Measurements from ENCODE around the gene GBA3.

The GBA3 gene

DNA sequence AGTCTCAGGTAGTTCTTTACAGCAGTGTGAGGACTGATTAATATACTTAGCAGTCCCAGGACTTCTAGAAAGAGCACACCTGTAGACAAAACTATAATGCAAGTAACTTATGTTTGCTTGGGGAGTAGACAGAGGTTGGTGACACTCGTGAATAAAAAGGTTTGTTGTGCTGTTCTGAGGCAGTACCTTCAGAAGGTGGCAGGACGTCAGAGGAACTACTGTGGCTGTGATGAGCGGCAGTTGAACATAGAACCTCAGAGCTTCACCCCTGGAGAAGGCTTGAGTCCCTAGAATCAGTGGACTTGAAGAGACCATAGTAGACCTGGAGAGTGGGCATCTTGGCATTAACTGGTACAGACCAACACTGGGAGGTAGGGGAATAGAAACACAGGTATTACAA, 3.3 kb upstream of the GBA3 start:
- in situ Hi-C loops (cut with MboI; ENCODE audit: low sequenced_read_pairs) = loop anchor here (25.0 kb wide), 2 partner anchors 277 to 902 kb away; no protein-coding TSS in a partner anchor

DNA sequence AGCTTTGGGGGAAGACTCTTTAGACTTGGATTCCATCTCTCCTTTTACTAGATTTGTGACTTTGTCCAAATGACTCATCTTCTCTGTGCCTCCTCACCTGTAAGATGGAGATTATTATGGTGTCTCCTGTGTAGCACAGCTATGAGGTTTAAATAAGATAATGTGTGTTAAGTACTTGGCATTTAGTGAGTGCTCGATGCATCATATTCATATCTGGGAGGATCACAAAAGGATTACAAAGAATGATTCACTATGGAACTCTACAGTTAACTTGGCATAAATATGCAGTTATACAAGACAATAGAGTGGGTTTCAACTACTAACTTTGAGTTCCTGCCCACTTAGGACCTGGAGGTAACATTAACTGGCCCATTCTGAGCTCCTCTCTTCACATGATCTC, 2.3 kb downstream of the GBA3 start:
- in situ Hi-C loops (cut with MboI; ENCODE audit: low sequenced_read_pairs) = loop anchor here (25.0 kb wide), 2 partner anchors 283 to 908 kb away; no protein-coding TSS in a partner anchor

DNA sequence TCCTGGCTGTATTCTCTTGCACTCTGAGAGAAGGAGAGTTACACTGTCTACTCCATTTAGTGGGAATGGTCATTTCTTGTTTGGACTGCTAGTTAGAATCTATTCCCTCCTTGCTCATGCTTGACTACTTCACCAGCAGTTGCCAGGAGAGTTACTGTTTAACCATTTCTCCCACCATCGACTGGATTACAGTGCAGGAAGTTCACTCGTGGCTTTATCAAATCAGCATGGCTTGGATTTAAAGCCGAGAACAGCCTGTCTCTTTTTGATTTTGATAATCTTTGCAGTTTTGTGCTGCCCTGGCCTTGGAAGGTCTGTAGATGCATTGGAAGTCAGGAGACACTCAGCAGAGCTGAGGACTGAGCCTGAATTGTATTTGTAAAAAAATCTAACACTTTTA, 3.2 kb downstream of the GBA3 start:
- in situ Hi-C loops (cut with MboI; ENCODE audit: low sequenced_read_pairs) = loop anchor here (25.0 kb wide), 2 partner anchors 284 to 909 kb away; no protein-coding TSS in a partner anchor

DNA sequence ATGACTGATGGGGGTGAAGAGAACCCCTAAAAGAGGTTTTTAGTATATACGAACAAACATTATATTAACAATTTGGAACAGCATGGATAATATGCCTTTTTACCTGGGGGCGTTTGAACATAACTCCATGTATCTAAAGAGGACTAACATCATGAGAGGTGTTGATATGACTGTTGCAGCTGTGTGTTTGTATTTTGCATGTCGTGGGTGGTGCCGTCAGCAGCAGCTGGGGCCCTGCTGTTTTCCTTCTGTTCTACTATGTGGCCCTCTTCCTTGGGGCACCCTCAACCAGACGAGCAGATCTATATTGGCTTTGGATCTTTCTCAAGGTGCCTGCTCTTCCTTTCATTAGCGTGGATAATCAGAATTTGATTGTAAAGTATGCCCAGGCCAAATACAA, 11.2 kb downstream of the GBA3 start:
- in situ Hi-C loops (cut with MboI; ENCODE audit: low sequenced_read_pairs) = no loop called here

DNA sequence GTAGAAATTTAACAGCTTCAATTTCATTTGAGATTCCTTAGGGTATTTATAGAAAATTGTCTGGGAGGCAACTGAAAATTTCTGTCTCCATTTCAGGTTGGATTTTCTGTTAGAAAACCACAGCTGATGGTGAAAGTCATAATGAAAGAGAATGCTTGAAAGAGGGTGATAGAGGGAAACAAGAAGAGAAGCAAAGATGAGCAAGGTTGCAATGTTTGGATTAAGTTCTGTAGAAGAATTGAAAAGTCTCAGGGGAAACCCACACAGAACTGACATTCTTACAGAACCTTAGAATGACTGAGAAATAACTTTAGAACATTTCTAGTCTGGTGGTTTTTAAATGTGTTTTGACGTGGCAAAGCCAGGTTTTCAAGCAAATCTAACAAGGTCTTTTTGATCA, 14.7 kb downstream of the GBA3 start:
- in situ Hi-C loops (cut with MboI; ENCODE audit: low sequenced_read_pairs) = no loop called here

DNA sequence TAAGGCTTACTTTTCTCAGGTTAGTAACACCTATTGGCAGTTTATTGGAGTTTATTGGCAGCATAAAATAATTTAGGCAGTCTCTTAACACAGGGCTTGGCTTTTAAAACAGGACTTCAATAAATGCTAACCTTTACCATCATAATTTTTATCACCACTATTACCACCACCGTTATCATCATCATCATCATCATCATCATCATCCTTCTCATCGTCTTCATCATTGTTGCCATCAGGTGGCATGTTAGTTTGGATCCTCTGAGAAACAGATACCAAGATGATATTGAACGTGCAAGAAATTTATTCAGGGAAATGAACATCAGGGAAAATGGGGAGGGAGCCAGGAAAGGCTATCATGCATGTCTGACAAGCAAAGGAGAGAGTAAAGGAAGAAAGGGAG, 16.2 kb downstream of the GBA3 start:
- in situ Hi-C loops (cut with MboI; ENCODE audit: low sequenced_read_pairs) = no loop called here

DNA sequence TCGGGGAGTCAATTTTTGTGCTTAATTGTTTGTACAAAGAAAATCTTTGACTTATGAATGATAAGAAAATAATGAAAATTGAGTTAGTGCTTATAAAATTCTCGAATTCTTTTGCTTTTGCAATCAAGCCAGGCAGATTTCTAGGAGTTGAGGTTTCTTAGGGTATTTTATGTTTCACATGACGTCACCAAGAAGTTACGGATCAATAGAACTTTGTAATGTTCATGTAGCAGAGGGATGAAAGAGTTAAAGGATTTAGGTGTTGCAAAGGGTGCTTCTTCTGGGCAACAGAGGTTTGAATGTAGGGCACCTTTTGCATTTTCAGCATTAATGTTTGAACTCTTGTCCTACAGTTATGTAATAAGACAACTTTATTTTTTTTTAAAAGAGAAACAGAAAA, 19.4 kb downstream of the GBA3 start:
- in situ Hi-C loops (cut with MboI; ENCODE audit: low sequenced_read_pairs) = no loop called here

DNA sequence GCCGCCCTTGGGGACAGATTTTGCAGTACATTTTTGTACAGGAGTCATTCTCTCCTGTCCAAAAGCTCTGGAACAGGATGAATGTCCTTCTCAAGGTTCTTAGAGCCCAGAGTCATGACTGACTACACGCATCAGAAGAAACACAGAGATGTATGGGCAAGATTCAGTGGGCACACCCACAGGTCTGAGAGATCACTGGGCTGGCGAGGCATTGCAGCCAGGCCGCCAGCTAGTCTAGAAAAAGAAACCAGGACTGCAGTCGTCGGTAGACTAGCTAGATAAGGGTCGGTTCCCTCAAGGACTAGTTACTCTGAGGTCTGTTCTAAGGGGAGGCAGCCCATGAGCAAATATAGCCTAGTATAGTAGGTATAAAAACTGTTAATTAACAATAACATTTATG, 19.8 kb downstream of the GBA3 start:
- in situ Hi-C loops (cut with MboI; ENCODE audit: low sequenced_read_pairs) = no loop called here

DNA sequence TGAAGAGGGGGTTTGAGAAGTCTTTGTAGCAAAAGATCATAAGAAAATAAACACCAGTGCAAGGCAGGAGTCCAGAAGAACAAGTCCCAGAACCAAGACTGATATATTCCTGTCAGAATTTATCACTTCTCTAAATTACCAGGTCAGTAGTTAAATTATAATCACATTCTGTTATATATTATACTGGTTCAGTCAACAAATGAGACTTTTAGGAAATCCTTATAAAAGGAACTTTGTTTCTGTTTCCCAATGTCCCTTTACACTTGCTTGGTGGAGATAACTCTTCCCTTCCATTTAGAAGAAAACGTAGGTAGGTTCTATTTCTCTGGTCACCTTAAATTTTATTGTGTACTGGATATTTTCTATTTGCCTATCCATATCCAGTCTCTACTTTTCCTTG, 21.1 kb downstream of the GBA3 start:
- in situ Hi-C loops (cut with MboI; ENCODE audit: low sequenced_read_pairs) = no loop called here

DNA sequence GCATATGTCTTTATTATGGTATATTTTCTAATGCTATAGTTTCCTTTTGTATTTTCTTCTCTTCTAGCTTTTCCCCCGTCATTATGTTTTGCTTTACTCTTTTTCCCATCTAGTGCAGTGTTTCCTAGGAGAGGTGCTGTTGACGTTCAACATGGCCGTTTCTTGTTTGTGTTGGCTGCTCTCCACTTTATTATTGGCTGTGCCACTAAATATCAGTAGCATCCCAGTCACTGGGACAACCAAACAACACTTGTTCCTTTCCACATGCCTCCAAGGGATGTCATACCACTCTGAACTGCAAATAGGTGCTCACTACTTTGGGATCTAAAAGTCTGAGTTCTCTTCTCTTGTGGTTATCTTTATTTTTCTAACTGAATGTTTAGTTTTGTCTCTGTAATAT, 26.5 kb downstream of the GBA3 start:
- in situ Hi-C loops (cut with MboI; ENCODE audit: low sequenced_read_pairs) = no loop called here

DNA sequence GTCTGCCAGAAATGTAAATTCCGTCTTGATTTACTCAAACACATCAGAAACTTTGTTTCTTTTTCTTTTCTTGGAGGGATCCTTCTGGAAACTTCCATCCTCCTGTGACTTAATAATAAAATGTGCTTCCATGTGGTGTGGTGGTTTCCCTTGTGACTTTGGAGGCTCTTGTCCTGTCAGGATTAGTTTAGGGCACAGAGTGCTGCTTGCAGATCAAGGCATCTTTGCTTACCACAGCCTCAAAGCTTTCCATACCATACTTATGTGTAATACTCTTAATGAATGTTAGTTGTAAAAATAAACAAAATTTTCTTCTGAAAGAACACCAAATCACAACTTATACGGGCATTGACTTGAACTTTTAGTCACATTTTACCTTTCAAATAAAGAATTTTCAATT, 27.4 kb downstream of the GBA3 start:
- in situ Hi-C loops (cut with MboI; ENCODE audit: low sequenced_read_pairs) = no loop called here

DNA sequence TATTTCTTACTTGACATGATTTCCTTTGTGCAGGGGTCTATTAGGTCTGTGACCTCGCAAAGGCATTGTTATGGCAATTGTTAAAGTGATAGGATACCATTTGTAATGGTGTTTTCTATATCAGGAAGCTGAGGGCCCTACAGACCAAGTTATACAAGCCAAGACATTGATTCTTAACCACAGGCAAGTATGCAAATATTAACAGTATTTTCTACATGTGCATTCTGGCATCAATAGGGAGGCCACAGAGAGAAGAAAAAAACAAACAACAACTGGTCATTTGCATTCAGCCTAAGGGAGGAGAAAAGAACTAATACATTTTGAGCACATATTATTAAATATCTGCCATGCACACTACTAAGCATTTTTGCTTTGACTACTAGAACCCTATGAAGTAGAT, 28.5 kb downstream of the GBA3 start:
- in situ Hi-C loops (cut with MboI; ENCODE audit: low sequenced_read_pairs) = no loop called here

DNA sequence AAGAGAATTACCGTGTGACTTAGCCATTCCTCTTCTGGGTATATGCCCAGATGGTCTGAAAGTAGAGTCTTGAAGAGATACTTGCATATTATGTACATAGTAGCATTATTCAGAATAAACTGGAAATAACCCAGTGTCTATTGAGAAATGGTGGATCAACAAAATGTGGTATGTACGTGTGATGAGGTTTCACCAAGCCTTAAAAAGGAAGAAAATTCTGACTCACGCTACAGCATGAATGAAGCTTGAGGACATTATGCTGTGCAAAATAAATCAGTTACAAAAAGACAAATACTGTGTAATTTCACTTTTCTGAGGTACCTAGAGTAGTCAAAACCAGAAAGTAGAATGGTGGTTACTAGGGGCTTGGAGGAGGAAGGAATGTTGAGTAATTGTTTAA, 37.3 kb downstream of the GBA3 start:
- in situ Hi-C loops (cut with MboI; ENCODE audit: low sequenced_read_pairs) = no loop called here

DNA sequence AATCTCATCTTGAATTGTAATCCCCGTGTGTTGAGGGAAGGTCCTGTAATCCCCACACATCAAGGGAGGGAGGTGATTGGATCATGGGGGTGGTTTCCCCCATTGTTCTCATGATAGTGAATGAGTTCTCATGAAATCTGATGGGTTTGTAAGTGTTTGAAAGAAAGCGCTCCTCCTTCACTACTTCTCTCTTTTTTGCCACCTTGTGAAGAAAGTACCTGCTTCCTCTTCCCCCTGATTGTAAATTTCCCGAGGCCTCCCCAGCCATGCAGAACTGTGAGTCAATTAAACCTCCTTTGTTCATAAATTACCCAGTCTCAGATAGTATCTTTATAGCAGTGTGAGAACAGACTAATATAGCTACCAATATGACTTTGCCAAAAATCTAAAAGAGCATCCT, 41.1 kb downstream of the GBA3 start:
- in situ Hi-C loops (cut with MboI; ENCODE audit: low sequenced_read_pairs) = no loop called here

DNA sequence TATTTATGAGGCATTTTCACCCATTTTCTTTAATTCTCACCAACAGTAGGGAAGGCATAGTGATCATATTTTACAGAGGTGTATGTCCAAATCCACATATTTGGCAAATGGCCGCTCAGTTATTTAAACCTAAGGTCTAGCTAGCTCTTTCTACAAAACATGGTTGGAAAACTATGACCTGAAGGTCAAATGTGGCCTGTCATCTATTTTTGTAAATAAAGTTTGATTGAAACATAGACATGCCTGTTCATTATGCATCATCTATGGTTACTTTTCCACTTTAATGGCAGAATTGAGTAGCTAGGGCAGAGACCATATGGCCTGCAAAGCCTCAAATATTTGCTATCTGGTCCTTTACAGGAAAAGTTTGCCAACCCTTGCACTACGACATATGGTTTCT, 44.2 kb downstream of the GBA3 start:
- in situ Hi-C loops (cut with MboI; ENCODE audit: low sequenced_read_pairs) = no loop called here

DNA sequence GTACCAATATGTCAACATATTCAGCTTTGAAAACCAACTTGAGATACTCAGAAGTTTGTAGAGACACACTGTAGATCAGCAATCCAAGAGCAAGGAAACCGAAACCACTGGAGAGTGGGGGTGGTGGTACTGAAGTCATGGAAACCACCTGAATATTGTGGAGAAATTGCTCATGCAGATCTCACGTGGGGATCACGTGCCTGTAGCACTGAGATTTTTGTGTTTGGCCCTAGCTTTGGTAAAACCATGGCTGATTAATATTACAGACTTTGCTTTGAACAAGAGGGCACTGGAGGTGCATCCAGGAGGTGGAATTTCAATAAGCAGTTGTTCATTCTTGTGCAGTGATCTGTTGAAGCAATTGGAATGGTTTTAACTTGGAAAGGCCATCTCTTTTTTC, 47.2 kb downstream of the GBA3 start:
- in situ Hi-C loops (cut with MboI; ENCODE audit: low sequenced_read_pairs) = no loop called here

DNA sequence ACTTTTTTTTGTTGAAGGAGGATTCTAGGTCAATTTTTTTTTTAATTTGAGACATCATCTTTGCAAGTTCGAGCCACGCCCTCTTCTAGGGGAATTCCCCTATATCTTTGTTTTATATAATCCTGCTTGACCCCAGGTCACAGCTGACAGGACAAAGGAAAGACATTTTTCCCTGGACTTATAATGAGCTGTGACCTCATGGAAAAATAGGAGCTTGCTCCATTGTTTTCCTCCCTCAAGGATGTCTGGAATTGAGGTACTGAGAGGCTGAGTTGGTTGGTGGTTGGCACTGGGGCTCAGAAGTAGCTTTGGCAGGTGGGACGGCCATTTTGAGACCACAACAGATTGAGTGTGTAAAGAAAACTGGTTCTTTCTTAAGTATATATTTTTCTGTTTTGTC, 49.0 kb downstream of the GBA3 start:
- in situ Hi-C loops (cut with MboI; ENCODE audit: low sequenced_read_pairs) = no loop called here

DNA sequence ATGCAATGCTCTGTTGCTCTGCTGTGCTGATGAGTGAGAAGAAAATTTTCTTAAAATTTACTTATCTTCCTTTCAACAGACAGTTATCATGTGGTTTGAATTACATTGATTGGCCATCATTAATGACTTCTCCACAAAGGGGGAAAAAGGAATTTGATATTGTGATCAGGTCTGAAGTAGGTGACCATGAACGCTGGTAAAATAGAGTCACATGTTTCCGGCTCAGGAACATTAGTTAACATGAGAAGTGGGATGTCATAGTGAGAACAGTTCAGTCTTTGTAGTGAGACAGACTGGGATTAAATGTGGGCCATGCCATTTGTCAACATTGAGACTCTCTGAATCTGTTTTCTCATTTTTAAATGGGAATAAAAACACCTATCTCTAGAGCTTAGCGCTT, 50.6 kb downstream of the GBA3 start:
- in situ Hi-C loops (cut with MboI; ENCODE audit: low sequenced_read_pairs) = no loop called here

DNA sequence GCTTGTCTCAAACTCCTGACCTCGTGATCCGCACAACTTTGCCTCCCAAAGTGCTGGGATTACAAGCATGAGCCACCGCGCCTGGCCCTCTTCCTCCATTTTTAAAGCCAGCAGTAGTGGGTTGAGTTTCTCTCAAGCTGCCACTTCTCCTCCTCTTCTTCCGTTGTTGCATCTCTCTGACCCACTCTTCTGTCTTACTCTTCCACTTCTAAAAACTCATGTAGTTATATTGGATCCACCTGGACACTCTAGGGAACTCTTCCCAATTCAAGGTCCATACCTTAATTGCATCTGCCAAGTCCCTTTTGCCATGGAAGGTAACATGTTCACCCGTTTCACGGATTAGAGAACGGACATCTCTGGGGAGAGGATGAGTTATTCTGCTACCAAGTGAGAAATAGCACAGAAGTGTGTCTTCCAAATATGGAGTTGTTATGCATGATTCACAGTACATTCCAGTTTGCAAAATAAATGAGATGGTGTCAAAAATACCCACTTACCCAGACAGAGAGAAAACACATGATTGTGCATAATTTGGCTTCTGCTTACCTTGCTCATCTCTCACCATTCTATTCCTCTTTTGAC, 51.8 kb downstream of the GBA3 start:
- in situ Hi-C loops (cut with MboI; ENCODE audit: low sequenced_read_pairs) = no loop called here

DNA sequence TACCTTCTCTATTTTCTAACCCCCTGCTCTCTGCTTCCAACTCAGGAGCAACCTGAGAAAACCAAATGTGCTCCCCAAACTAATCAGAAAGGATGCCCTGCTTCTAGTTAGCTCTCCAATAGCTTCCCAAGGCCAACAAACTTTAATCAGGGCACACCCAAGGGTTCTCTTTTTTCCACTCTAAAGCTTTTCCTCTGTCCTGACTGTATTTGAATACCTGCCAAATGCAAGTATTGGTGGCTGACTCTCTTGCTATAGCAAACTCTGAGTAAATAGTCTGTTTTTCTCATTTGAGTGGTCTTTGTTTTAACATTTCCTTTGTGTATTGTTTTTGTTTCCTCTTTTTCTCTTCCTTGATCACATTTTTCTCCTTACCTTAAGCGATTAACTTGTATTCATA, 52.5 kb downstream of the GBA3 start:
- in situ Hi-C loops (cut with MboI; ENCODE audit: low sequenced_read_pairs) = no loop called here

DNA sequence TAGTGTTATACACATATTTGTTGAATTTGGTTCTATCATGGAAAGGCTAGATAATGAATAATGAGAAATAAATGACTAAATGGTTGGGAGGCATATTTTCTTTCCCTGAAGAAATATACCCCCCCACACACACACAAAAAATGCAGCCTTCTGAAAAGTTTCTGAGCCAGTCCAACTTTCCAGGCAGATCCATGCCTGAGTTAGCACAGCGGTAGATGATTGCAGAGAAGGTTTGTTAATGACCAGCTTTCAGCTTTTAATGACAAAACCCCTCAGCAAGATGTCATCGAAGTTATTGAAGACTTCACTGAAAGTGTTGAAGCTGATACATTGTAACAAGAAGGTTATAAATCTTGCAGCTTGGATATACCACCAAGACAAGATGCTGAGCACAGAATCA, 61.4 kb downstream of the GBA3 start:
- in situ Hi-C loops (cut with MboI; ENCODE audit: low sequenced_read_pairs) = no loop called here

DNA sequence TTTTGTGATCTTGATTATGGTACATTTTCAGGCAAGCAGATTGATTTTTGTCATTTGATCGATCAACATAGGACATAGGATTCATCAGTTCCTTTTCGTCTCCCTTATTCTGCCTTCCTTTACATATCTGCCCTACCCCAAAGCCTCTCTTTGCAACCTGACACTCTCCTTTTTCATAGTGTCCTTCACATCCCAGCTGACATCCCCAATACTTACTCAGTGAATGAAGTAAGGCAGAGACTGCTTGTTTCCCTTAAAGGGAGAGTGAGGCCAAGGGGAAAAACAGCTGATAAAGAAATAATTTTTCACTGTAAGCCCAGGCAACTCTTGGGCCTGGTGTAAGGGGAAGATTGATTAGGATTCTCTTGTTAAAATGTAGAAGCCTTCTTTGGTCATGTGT, 69.8 kb downstream of the GBA3 start:
- in situ Hi-C loops (cut with MboI; ENCODE audit: low sequenced_read_pairs) = no loop called here

DNA sequence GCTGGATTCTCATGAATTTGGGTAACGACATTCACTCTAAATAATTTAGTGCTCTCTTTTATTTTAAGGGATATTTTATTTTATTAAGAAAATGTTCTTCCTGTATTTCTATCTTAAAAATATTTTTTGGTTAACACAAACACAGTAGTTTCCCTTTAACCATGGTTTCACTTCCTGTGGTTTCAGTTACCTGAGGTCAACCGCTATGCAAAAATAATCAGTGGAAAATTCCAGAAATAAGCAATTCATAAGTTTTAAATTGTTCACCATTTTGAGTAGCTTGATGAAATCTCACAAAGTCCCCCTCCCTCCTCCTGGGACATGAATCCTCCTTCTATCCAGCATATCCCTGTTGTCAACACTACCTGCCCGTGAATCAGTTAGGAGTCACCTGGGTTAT, 71.4 kb downstream of the GBA3 start:
- in situ Hi-C loops (cut with MboI; ENCODE audit: low sequenced_read_pairs) = no loop called here

DNA sequence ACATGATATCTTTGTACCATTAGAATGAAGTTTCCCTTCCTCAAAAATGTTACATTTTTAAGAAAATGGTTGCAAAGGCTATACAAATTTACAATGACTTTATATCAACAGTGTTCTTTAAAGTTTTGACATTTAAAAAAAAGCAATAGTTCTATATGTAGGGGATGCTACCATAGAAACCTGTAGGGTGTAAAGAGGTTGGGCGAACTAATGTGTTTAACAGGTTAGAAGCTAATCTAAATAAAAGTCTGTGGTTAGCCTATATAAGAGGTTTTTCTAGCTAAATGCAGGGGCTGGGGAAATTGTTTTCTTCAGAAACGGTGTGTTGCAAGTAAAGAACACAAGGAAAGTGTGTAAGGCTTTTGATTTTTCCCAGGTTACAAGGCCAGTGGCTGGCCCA, 73.3 kb downstream of the GBA3 start:
- in situ Hi-C loops (cut with MboI; ENCODE audit: low sequenced_read_pairs) = no loop called here
